Activated CD8-positive, alpha-beta memory T cell treated with anti-CD3 and anti-CD28 coated beads for 48 hours (primary cell): ENCODE data around the gene KNDC1.
"Not testable (repeated sequence)": the region's sequence is repeated elsewhere in the genome, so short reads cannot be mapped to it uniquely, and the experiment has no call there.

ENCODE experiments used
- DNase-seq, 3 experiments: peaks; one replicate each; pipeline ENCODE4 v3.0.0-alpha.2; 2020; ENCODE audit warnings: low read depth in 2 of 3, low spot score in 2 of 3

Gene KNDC1

GRCh38 chr10:133218891-133219290, 58.9 kb downstream of the KNDC1 start:
- DNase-seq = no peak

DNA sequence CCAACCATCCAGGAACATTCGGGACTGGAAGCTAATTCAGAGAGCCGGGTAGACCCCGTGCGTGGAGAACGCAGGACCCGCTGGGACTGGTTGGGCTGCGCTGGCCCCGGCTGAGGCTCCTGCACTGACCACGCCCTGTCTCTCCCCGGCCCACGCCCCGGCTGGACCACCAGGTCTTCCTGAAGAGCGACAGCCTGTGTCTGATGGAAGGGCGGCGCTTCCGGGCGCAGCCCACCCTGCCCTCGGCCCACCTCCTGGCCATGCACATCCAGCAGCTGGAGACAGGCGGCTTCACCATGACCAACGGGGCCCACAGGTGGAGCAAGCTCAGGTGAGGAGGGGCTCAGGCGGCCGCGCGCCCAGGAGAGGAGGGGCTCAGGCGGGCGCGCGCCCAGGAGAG, 59.8 kb downstream of the KNDC1 start:
- no peak for DNase-seq

- no peak for DNase-seq
Observed at GRCh38 chr10:133221331-133221730, 61.3 kb downstream of the KNDC1 start.

DNA sequence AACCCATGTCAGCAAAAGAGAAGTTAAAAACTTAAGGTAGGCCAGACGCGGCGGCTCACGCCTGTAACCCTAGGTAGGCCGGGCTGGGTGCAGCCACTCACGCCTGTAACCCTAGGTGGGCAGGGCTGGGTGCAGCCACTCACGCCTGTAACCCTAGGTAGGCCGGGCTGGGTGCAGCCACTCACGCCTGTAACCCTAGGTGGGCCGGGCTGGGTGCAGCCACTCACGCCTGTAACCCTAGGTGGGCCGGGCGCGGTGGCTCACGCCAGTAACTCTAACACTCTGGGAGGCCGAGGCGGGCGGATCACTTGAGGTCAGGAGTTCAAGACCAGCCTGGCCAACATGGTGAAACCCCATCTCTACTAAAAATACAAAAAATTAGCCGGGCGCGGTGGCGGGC, 61.7 kb downstream of the KNDC1 start:
- not testable (repeated sequence) for DNase-seq

DNA sequence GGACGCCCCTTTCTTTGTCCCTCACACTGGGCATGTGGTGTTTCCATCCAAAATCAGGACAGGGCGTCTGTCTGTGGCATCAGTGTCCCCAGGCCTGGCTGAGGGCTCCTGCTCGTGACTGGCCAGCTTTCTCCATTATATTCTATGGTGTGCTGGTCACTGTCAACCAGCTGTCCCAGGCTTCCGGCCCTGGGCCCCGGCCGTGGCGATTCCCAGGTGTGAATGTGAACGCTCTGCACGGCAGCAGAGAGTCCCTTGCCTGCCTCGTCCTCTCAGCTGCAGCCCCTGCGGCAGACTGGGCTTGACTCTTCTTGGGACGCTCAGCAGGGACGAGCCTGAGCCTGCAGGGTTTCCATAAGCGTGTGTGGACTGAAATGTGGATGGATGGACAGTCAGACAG, 64.1 kb downstream of the KNDC1 start:
- DNase-seq = no peak

GRCh38 chr10:133224756-133225372, 64.8 kb downstream of the KNDC1 start:
- DNase-seq = no peak

GRCh38 chr10:133225707-133226191, 65.7 kb downstream of the KNDC1 start:
- DNase-seq = no peak

DNA sequence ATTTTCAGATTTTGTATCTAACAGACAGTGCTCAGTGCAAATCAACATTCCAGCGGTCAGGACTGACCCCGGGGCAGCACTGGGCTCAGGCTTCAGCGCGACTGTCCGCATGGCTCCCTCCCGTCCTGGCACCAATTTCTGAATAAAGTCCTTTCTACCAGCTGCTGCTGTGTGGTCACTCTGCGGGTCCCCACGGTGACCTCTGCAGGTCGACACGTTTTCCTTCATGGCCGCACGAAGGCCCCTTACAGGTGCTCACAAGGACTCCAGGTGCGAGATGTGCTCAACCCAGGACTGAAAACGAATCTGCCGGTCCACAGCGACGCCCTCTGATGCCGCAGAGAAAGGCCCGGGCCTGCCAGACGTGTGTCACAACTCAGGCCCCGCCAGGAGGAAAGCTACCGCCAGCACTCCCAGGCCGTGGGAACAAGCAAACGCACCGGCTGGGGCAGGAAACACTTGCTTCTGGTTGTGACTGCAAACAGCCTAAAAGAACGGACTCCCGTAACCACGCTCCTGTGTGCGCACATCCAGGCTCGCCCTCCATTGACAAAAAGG, 66.3 kb downstream of the KNDC1 start:
- DNase-seq = no peak

DNA sequence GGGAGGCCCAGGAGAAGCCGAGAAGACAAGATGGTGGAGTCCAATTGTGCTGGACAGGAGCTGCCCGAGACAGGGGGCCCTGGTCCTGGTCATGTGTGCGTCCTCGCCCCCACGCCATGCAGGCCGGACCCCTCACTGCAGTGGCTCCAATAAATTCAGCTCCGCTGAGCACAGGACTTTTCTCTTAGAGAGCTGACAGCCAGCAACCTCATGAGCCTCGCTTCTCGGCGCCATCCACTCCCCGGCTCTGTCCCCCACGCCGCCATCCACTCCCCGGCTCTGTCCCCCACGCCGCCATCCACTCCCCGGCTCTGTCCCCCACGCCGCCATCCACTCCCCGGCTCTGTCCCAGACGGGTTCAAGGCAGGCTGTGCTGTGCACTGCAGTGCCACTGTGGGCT, 67.2 kb downstream of the KNDC1 start:
- no peak for DNase-seq

GRCh38 chr10:133229265-133230043, 69.4 kb downstream of the KNDC1 start:
- DNase-seq = no peak

- no peak for DNase-seq
Observed at GRCh38 chr10:133230044-133230361, 70.0 kb downstream of the KNDC1 start, which contains the start of gene UTF1. TSS of gene UTF1 (plus strand) at chr10:133230217. CDS start at chr10:133230289, 72 bp downstream.

- no peak for DNase-seq
Observed at GRCh38 chr10:133230387-133231195, 70.6 kb downstream of the KNDC1 start.

- no peak for DNase-seq
Observed at GRCh38 chr10:133231244-133231945, 71.4 kb downstream of the KNDC1 start.

GRCh38 chr10:133231946-133232574, 72.0 kb downstream of the KNDC1 start:
- no peak for DNase-seq

GRCh38 chr10:133234796-133235195, 74.8 kb downstream of the KNDC1 start:
- DNase-seq = not testable (repeated sequence)

GRCh38 chr10:133235265-133235855, 75.3 kb downstream of the KNDC1 start:
- DNase-seq = no peak

GRCh38 chr10:133235932-133236331, 75.9 kb downstream of the KNDC1 start:
- no peak for DNase-seq

GRCh38 chr10:133236401-133237240, 76.6 kb downstream of the KNDC1 start:
- DNase-seq = no peak

- no peak for DNase-seq
Observed at GRCh38 chr10:133237241-133237587, 77.2 kb downstream of the KNDC1 start.
